Germinal center (tissue), 1 donor: ENCODE results near the gene TBL2.
"Not testable (repeated sequence)": the region's sequence is repeated elsewhere in the genome, so short reads cannot be mapped to it uniquely, and the experiment has no call there.

Experiments used
- DNase-seq: peaks from one replicate; pipeline ENCODE4 v3.0.0; 2012; ENCODE audit warnings: mixed read lengths, low spot score

The TBL2 gene

GRCh38 chr7:73535918-73536317 lies 42.5 kb downstream of the TBL2 start:
- DNase-seq, result not testable (repeated sequence)

DNA sequence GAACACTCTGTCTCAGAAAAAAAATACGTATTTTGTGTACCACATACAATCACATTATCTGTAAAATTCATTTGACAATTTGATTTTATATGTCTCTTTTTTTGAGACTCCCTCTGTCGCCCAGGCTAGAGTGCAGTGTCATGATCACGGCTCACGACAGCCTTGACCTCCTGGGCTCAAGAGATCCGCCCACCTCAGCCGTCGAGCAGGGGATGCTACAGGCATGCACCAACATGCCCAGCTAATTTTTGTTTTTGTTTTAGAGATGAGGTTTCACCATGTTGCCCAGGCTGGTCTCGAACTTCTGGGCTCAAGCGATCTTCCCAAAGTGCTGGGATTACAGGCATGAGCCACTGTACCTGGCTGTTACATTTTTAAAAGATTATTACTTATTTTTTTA lies 44.6 kb downstream of the TBL2 start:
- DNase-seq, result no peak

GRCh38 chr7:73532224-73532623 lies 46.2 kb downstream of the TBL2 start:
- DNase-seq, result no peak

GRCh38 chr7:73530800-73531199 lies 47.6 kb downstream of the TBL2 start:
- no peak for DNase-seq

- DNase-seq, result peak; percentile 22
These were observed 51.2 kb downstream of the TBL2 start for GRCh38 chr7:73526896-73527821.

DNA sequence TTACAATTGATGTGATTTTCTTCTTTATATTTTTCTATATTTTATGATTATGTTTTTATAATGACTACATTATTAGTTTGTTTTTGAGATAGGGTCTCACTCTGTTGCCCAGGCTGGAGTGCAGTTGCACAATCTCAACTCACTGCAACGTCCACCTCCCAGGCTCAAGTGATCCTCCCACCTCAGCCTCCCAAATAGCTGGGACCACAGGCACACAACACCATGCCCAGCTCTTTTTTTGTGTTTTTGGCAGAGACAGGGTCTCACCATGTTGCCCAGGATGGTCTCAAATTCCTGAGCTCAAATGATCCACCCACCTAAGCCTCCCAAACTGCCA lies 52.3 kb downstream of the TBL2 start:
- not testable (repeated sequence) for DNase-seq

- DNase-seq, result peak; percentile 99
These were observed 56.1 kb downstream of the TBL2 start, which contains the start of gene BAZ1B for GRCh38 chr7:73522105-73522872. Gene BAZ1B, minus strand, starts transcription at chr7:73522293. Its CDS starts 360 bp downstream, at chr7:73521933.

- peak; percentile 83 for DNase-seq
These were observed 56.7 kb downstream of the TBL2 start for GRCh38 chr7:73521636-73522104.

- DNase-seq, result peak; percentile 16
These were observed 57.4 kb downstream of the TBL2 start for GRCh38 chr7:73520673-73521635.

- DNase-seq, result no peak
These were observed 58.3 kb downstream of the TBL2 start for GRCh38 chr7:73519867-73520672.

- DNase-seq, result no peak
These were observed 59.9 kb downstream of the TBL2 start for GRCh38 chr7:73518470-73518869.
